ES-I3 (cell line): Measurements from ENCODE around the gene MUC21.
"Not testable (repeated sequence)": the region's sequence is repeated elsewhere in the genome, so short reads cannot be mapped to it uniquely, and the experiment has no call there.

Source experiments
- H3K36me3 ChIP-seq: 2 replicates; pipeline ENCODE4 v1.6.1; 2013; ENCODE audit warnings: mild to moderate bottlenecking, low read length, control low read depth, moderate library complexity; ENCODE audit not compliant: insufficient read depth
- H3K4me1 ChIP-seq: 2 replicates; pipeline ENCODE4 v1.6.1; 2013; ENCODE audit warnings: mild to moderate bottlenecking, control low read depth, low read length; ENCODE audit not compliant: insufficient read depth
- H3K9ac ChIP-seq: 2 replicates; pipeline ENCODE4 v1.6.1; 2013; ENCODE audit warnings: low read depth, mild to moderate bottlenecking, low read length, moderate library complexity
- H3K9me3 ChIP-seq: 2 replicates; pipeline ENCODE4 v1.6.1; 2013; ENCODE audit warnings: mild to moderate bottlenecking, low read length, moderate library complexity; ENCODE audit not compliant: control insufficient read depth, insufficient read depth

MUC21 gene

DNA sequence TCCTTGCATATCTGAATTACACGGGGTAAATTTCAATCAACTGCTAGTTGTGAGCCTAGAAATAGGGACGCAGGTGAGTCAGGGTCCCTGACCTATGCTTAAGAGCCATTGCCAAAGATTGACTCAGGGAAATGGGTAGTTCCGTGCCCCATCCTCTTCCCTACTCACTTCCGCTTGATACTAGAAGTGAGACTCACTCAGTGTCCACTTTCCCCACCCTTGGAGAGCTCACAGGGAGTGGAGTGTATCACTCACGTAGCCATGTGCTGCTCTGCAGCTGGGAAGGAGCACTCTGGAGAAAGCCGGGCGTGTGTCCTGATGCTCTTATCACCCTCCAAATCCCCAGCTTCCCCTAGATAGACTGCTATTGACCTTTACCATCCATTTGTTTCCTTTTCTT is 26.2 kb downstream of the MUC21 start:
- H3K9me3 ChIP-seq = no peaks in the 10 kb centered on the region; the same call in 1 of the 2 replicates
- no peaks in the 10 kb centered on the region for H3K36me3 ChIP-seq
- H3K4me1 ChIP-seq = peaks cover 3% of the 10 kb centered on the region; the same call in 1 of the 2 replicates
- no peak overlapping the region for H3K9ac ChIP-seq

- Histone ChIP-seq H3K9ac (no peak within 1 kb of the TSS), H3K4me1 (peaks cover 3% of the 10 kb centered on the region; the same call in 1 of the 2 replicates), H3K9me3 (peaks cover under 1% of the 10 kb centered on the region; the same call in 1 of the 2 replicates)
Measured at GRCh38 chr6:31010393-31011060, 27.0 kb downstream of the MUC21 start, which contains the start of gene MUC22. TSS of gene MUC22 (plus strand) at chr6:31010474. CDS start at chr6:31010707, 233 bp downstream.

GRCh38 chr6:31011153-31011552 is 27.6 kb downstream of the MUC21 start:
- Histone ChIP-seq H3K9ac (no peak overlapping the region), H3K36me3 (no peaks in the 10 kb centered on the region; the same call in 1 of the 2 replicates), H3K9me3 (peaks cover 5% of the 10 kb centered on the region), H3K4me1 (peaks cover 3% of the 10 kb centered on the region; the same call in 1 of the 2 replicates)

More at GRCh38 chr6:31010393-31011060, 27.0 kb downstream of the MUC21 start, which contains the start of gene MUC22:
- no peaks in the 10 kb centered on the region for H3K36me3 ChIP-seq

DNA sequence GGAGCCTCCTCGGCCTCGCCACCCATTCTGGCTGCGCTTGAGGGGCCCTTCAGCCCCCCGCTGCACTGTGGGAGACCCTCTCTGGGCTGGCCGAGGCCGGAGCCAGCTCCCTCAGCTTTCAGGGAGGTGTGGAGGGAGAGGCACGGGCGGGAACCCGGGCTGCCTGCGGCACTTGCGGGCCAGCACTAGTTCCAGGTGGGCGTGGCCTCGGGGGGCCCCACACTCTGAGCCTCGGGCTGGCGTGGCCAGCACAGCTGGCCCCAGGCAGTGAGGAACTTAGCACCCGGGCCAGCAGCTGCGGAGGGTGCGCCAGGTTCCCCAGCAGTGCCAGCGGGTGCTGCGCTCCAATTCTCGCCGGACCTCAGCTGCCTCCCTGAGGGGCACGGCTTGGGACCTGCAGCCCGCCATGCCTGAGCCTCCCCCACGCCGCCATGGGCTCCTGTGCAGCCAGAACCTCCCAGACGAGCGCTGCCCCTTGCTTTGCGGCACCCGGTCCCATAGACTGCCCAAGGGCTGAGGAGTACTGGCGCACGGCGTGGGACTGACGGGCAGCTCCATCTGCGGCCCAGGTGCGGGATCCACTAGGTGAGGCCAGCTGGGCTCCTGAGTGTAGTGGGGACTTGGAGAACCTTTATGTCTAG is 33.3 kb downstream of the MUC21 start:
- Histone ChIP-seq H3K4me1 (no peaks in the 10 kb centered on the region), H3K9me3 (peaks cover 5% of the 10 kb centered on the region), H3K36me3 (no peaks in the 10 kb centered on the region; the same call in 1 of the 2 replicates), H3K9ac (no peak overlapping the region)

DNA sequence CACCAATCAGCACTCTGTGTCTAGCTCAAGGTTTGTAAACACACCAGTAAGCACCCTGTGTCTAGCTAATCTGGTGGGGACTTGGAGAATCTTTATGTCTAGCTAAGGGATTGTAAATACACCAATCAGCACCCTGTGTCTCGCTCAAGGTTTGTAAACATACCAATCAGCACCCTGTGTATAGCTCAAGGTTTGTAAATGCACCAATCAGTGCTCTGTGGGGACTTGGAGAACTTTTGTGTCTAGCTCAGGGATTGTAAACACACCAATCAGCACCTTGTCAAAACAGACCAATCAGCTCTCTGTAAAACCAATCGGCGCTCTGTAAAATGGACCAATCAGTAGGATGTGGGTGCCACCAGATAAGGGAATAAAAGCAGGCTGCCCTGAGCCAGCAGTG is 33.9 kb downstream of the MUC21 start:
- H3K9ac ChIP-seq, H3K9me3 ChIP-seq, H3K36me3 ChIP-seq, H3K4me1 ChIP-seq: not testable (repeated sequence)

DNA sequence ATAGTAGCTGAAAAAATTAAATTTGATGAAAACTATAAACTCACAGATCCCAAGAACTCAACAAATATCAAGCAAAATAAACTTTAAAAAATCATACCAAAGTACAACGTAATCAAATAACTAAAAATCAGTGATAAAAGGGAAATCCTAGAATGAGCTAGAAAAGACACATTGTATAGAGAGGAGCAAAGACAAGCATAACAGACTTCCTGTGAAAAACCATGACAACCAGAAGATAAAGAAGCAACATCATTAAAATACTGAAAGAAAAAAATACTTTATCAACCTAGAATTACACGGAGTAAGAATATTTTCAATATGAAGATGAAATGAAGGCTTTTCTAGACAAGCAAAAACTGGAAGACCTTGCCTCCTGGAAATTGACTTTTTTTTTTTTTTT is 36.5 kb downstream of the MUC21 start:
- no peaks in the 10 kb centered on the region; the same call in 1 of the 2 replicates for H3K36me3 ChIP-seq
- H3K4me1 ChIP-seq = no peaks in the 10 kb centered on the region
- H3K9me3 ChIP-seq = peaks cover 5% of the 10 kb centered on the region
- H3K9ac ChIP-seq = peak overlapping the region; percentile 21; the same call in 1 of the 2 replicates

GRCh38 chr6:31020631-31021255 is 37.2 kb downstream of the MUC21 start:
- H3K9ac ChIP-seq = peak overlapping the region; percentile 21; the same call in 1 of the 2 replicates
- not testable (repeated sequence) for H3K36me3 ChIP-seq, H3K4me1 ChIP-seq, H3K9me3 ChIP-seq

DNA sequence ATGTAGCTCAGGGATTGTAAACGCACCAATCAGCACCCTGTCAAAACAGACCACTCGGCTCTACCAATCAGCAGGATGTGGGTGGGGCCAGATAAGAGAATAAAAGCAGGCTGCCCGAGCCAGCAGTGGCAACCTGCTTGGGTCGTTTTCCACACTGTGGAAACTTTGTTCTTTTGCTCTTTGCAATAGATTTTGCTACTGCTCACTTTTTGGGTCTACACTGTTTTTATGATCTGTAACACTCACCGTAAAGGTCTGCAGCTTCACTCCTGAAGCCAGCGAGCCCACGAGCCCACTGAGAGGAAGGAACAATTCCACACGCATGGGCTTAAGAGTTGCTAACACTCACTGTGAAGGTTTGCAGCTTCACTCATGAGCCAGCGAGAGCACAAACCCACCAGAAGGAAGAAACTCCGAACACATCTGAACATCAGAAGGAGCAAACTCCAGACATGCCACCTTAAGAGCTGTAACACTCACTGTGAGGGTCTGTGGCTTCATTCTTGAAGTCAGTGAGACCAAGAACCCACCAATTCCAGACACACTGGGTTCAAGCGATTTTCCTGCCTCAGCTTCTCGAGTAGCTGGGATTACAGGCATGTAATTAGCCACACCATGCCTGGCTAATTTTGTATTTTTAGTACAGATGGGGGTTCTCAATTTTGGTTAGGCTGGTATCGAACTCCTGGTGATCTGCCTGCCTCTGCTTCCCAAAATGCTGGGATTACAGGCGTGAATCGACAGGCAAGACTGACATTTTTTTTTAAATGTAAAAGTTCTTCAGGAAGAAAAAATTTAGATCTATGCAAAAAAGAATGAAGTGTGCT is 38.4 kb downstream of the MUC21 start:
- H3K9ac ChIP-seq, H3K36me3 ChIP-seq: not testable (repeated sequence)

DNA sequence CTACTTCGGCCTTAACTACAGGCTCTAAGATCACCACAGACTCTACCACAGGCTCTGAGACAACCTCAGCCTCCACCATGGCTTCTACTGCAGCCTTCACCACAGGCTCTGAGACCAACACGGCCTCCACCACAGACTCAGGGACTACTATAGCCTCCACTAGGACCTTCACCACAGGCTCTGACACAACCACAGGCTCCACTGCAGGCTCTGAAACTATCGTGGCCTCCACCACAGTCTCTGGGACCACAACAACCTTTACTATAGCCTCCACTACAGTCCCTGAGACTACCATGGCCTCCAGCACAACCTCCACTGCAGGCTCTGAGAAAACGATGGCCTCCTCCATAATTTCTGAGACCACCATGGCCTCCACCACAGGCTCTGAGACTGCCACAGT is 42.1 kb downstream of the MUC21 start:
- H3K36me3 ChIP-seq = no peaks in the 10 kb centered on the region
- no peak overlapping the region for H3K9ac ChIP-seq
- H3K4me1 ChIP-seq = no peaks in the 10 kb centered on the region
- H3K9me3 ChIP-seq = no peaks in the 10 kb centered on the region

More for the DNA sequence above, 38.4 kb downstream of the MUC21 start:
- not testable (repeated sequence) for H3K4me1 ChIP-seq, H3K9me3 ChIP-seq

DNA sequence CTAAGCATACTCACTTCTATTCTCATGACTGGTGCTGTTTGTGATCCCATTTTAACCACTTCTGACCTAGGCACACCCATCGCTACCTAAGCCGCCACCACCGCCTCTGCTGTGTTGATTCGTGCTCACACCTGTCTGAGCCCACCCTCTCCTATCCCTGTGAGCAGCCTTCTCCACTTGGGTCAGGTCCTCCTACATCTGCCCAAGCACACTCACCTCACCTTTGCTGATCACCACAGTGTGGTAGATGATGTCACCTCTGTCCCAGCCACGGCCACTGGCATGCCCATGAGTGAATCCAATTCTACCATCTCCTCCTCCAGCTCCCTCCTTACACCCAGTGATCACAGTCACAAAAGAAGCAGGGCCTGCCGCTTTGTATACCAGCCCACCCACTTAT is 47.6 kb downstream of the MUC21 start:
- Histone ChIP-seq H3K36me3 (no peaks in the 10 kb centered on the region), H3K4me1 (no peaks in the 10 kb centered on the region), H3K9ac (no peak overlapping the region), H3K9me3 (no peaks in the 10 kb centered on the region)

DNA sequence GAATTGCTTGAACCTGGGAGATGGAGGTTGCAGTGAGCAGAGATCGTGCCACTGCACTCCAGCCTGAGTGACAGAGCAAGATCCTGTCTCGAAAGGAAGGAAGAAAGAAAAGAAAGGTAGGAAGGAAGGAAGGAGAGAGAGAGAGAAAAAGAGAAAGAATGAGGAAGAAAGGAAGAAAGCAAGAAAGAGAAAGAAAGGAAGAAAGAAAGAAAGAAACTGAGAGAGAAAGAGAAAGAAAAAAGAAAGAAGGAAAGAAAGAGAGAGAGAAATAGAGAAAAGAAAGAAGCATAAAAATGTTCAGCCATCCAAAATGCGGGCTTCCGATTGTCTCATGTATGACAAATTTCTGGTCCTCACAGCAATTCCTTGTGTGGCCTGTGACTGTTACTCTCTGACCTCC is 49.6 kb downstream of the MUC21 start:
- H3K4me1 ChIP-seq = no peaks in the 10 kb centered on the region
- no peaks in the 10 kb centered on the region for H3K9me3 ChIP-seq
- no peak overlapping the region for H3K9ac ChIP-seq
- no peaks in the 10 kb centered on the region for H3K36me3 ChIP-seq

DNA sequence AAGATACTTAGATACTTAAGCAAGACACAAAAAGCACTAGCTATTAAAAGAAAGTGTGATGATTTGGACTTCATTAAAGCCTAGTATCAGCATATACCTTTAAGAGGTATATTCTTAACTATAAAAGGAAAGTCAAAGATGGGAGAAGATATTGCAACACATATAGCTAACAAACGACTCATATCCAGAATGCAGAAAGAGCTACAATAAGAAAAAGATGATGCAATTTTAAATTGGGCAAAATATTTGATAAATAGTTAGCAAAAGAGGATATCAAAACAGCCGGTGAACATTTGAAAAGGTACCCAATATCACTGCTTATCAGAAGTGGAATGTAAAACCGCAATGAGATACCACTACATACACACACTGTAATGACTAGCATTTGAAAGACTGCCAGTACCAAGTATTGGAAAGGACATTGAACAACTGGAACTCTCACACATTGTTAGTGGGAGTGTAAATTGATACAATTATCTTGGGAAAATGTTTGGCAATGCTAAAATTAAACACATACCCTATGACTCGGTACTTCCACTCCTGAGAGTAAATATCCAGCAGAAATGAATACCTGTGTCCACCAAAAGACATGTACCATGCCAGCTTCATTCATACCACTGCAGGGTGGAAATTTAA is 52.5 kb downstream of the MUC21 start:
- Histone ChIP-seq H3K4me1 (no peaks in the 10 kb centered on the region), H3K36me3 (no peaks in the 10 kb centered on the region), H3K9ac (no peak overlapping the region), H3K9me3 (no peaks in the 10 kb centered on the region)

DNA sequence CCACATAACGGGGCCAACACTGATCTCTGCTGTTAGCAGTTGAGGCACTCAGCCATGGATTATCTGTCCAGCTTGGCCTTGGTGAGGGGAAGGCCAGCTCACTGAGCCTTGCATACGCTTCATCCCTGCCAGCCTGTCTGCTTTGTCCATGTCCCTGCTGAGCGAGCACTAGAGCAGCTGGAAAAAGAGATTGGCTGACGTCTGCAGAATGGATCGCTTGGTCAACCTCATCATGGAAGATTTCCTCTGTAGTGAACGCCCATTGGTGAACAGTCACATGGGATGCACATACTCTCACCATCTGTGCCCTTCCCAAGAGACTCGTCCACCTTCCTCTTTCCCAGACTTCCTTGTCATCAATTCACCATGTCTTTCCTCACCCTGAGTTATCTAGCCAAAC is 53.7 kb downstream of the MUC21 start:
- H3K36me3 ChIP-seq = no peaks in the 10 kb centered on the region
- H3K4me1 ChIP-seq = no peaks in the 10 kb centered on the region
- H3K9me3 ChIP-seq = no peaks in the 10 kb centered on the region
- no peak overlapping the region for H3K9ac ChIP-seq

DNA sequence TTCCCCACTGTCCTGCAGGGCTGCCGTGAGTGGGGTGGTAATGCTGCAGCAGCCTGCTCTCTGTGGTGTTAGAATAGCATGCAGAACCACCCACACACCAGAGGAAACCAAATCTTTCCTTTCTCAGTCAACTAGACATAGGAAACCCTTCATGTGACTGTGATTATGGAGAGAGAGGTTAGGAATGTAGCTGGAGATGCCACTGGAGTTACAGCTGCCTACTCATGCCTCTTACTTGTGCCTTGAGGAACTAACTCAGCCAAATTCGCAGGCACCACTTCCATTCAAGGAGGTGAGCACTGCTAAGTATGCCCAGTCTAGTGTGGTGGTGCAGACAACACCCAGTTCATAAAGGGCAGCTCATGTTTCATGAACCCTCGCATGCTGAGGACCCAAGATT is 54.2 kb downstream of the MUC21 start:
- H3K36me3 ChIP-seq = no peaks in the 10 kb centered on the region
- no peaks in the 10 kb centered on the region for H3K9me3 ChIP-seq
- no peak overlapping the region for H3K9ac ChIP-seq
- H3K4me1 ChIP-seq = no peaks in the 10 kb centered on the region
